Measurements from ENCODE around the gene DNAJC8. TPM values are rescaled to one million over a fixed set of nuclear protein-coding genes. Genes with fewer than 3 reads are reported as not detected.
A peak's percentile ranks its signal among the peaks of the same experiment; 100 is the strongest.

The DNAJC8 gene
- total and polyA plus RNA-seq, 2 of the 4 experiments (the other 2 are of a cell fraction), result 53.6 to 81.0 TPM

- CTCF ChIA-PET, result interaction anchor here (1.0 kb wide), 1 partner anchor 49 kb away, joined by 4 read pairs; no protein-coding TSS in a partner anchor
Measured at GRCh38 chr1:28160782-28161266, 72.0 kb downstream of the DNAJC8 start.

More at GRCh38 chr1:28160782-28161266, 72.0 kb downstream of the DNAJC8 start:
- peak overlapping the region; percentile 90 for H2AK9ac ChIP-seq (replicated peaks; ENCODE audit: low read depth, low read length, poor library complexity)
- no peak overlapping the region for H3K9ac ChIP-seq (ENCODE audit: low read depth, low read length)
- H3K9me3 ChIP-seq (ENCODE audit: control insufficient read depth, insufficient read depth, low read length), result no peaks in the 10 kb centered on the region
- no peak for TF ChIP-seq RAD21 (IDR thresholded peaks at IDR 0.05; ENCODE audit: low read length)
- TF ChIP-seq BHLHE40 (IDR thresholded peaks at IDR 0.05; ENCODE audit: low read depth, low read length), result no peak
- no peak for TF ChIP-seq RCOR1 (IDR thresholded peaks at IDR 0.05; ENCODE audit: insufficient replicate concordance, low read length)
- TF ChIP-seq SMC3 (IDR thresholded peaks at IDR 0.05; ENCODE audit: low read depth, low read length), result no peak
- TF ChIP-seq CEBPB (IDR thresholded peaks at IDR 0.05; ENCODE audit: low read depth, low read length), result 0 out of 2 replicates have a peak, but pooled peaks have one; percentile 6
- TF ChIP-seq RFX5 (IDR thresholded peaks at IDR 0.05; ENCODE audit: low read depth, low read length), result no peak
- 0 out of 2 replicates have a peak, but pooled peaks have one; percentile 32 for TF ChIP-seq USF2 (IDR thresholded peaks at IDR 0.05; ENCODE audit: low read depth, low read length)
- TF ChIP-seq FOS (IDR thresholded peaks at IDR 0.05; ENCODE audit: low read depth, low read length), result no peak
- TF ChIP-seq MXI1 (IDR thresholded peaks at IDR 0.05; ENCODE audit: borderline replicate concordance, low read depth, low read length), result no peak
- TF ChIP-seq CTCF (conservative IDR thresholded peaks at IDR 0.05; ENCODE audit: low read depth, low read length), result no peak
- TF ChIP-seq CHD1 (IDR thresholded peaks at IDR 0.05; ENCODE audit: low read depth, low read length), result no peak
- TF ChIP-seq POLR2A (IDR thresholded peaks at IDR 0.05; ENCODE audit: low read depth, low read length), result no peak
- TF ChIP-seq MAFK (IDR thresholded peaks at IDR 0.05; ENCODE audit: low read depth, low read length), result no peak
- no peak overlapping the region for H3K4me3 ChIP-seq (ENCODE audit: insufficient read depth, low read depth, low read length)
- DNase-seq (peak; percentile 90), ATAC-seq (ENCODE audit: low read depth) (peak; percentile 71)
- in situ Hi-C loops (cut with MboI; ENCODE audit: low sequenced_read_pairs), result no loop called here
- H3K9me1 ChIP-seq (ENCODE audit: insufficient read depth, low read length), result peaks cover 21% of the 10 kb centered on the region
- peak overlapping the region; percentile 83 for H2AFZ ChIP-seq (replicated peaks; ENCODE audit: low read length, poor library complexity)
- peak overlapping the region; percentile 93 for H2BK120ac ChIP-seq (ENCODE audit: low read depth, low read length)
- H2BK15ac ChIP-seq (ENCODE audit: low read depth, low read length), result peak overlapping the region; percentile 79; the same call in 2 of the 3 replicates
- peak overlapping the region; percentile 91 for H3K14ac ChIP-seq (replicated peaks; ENCODE audit: low read depth, low read length)
- peak overlapping the region; percentile 68 for H2BK20ac ChIP-seq (ENCODE audit: low read depth, low read length)
- WGBS, 2 experiments (ENCODE audit: extremely low coverage in 2 of 2, insufficient read length in 1 of 2), result 100% methylated on average over 2 of the region's 5 CpGs; no CpG with 5 or more reads in 1 of the 2 experiments
- H3K4ac ChIP-seq (ENCODE audit: low read depth, low read length), result peak overlapping the region; percentile 93
- peak overlapping the region; percentile 70 for H2BK5ac ChIP-seq (ENCODE audit: low read depth, low read length, poor library complexity, severe bottlenecking)
- peak overlapping the region; percentile 87 for H4K91ac ChIP-seq (ENCODE audit: insufficient read depth, low read depth, low read length)
- peak overlapping the region; percentile 80; the same call in 1 of the 2 replicates for H2AK5ac ChIP-seq (ENCODE audit: low read depth, low read length)
- peak overlapping the region; percentile 92 for H3K27ac ChIP-seq (ENCODE audit: insufficient read depth, low read length)
- H3K18ac ChIP-seq (ENCODE audit: low read depth, low read length), result peak overlapping the region; percentile 78
- H3K4me2 ChIP-seq (ENCODE audit: low read depth, low read length), result 0 out of 2 replicates have a peak overlapping the region, but pooled peaks have one; percentile 23
- H3K79me1 ChIP-seq (ENCODE audit: low read depth in 1 of 2, low read length in 2 of 2), result no peaks in the 10 kb centered on the region
- H3K4me1 ChIP-seq (ENCODE audit: control insufficient read depth, insufficient read depth, low read length), result peaks cover 25% of the 10 kb centered on the region
- intact Hi-C loops (cut with micrococcal nuclease), result loop anchor here (5.0 kb wide), 1 partner anchor 64 kb away; no protein-coding TSS in a partner anchor
- peak overlapping the region; percentile 17 to 93; a peak in 3 of 4 replicates for H4K8ac ChIP-seq (ENCODE audit: low read depth in 2 of 2, low read length in 2 of 2)
- H3K56ac ChIP-seq (ENCODE audit: extremely low read depth, insufficient read depth, low read length), result peak overlapping the region; percentile 71; the same call in 1 of the 2 replicates
- POLR2A ChIA-PET (ENCODE audit: unreplicated experiment), result interaction anchor here (0.9 kb wide), 1 partner anchor 12 kb away, joined by 13 read pairs; no protein-coding TSS in a partner anchor
- BruUV-seq (replicated peaks), result no TSS peak
- dilution Hi-C loops (cut with HindIII; ENCODE audit: low sequenced_read_pairs, unreplicated experiment), result no loop called here
- H4K20me1 ChIP-seq (ENCODE audit: insufficient read depth, low read length), result no peaks in the 10 kb centered on the region
- H3K27me3 ChIP-seq (ENCODE audit: control insufficient read depth, insufficient read depth, low read length), result no peaks in the 10 kb centered on the region
- H3K36me3 ChIP-seq (ENCODE audit: control insufficient read depth, insufficient read depth, low read length), result no peaks in the 10 kb centered on the region
- H3K23ac ChIP-seq (ENCODE audit: low read depth, low read length), result peak overlapping the region; percentile 54; the same call in 1 of the 2 replicates
- H4K5ac ChIP-seq (ENCODE audit: low read depth, low read length), result peak overlapping the region; percentile 85
